Measurements from ENCODE around the gene UMAD1.

- TF ChIP-seq CTCF (IDR thresholded peaks at IDR 0.05) (no peak), ZFX (IDR thresholded peaks at IDR 0.05; ENCODE audit: borderline replicate concordance) (no peak)
Measured at GRCh38 chr7:7895004-7895650, 254.6 kb downstream of the UMAD1 start.

All from 22Rv1 (cell line).